Dendritic cell treated with granulocyte-macrophage colony-stimulating factor and Interleukin-4, amounts not matched to agents 40 ng/mL and 50 ng/mL, for 4 days (primary cell): ENCODE data around the gene NUDC.

ENCODE experiments used
- H3K27ac Mint-ChIP-seq: one replicate; pipeline ENCODE4 v1.8.0; 2022; ENCODE audit warnings: mild to moderate bottlenecking, mixed read lengths
- H3K27me3 Mint-ChIP-seq: one replicate; pipeline ENCODE4 v1.8.0; 2022; ENCODE audit warnings: mild to moderate bottlenecking, mixed read lengths
- H3K36me3 Mint-ChIP-seq: one replicate; pipeline ENCODE4 v1.8.0; 2022; ENCODE audit warnings: low read depth, mixed read lengths
- H3K4me1 Mint-ChIP-seq: one replicate; pipeline ENCODE4 v1.8.0; 2022; ENCODE audit warnings: low read depth, mixed read lengths
- H3K4me3 Mint-ChIP-seq: one replicate; pipeline ENCODE4 v1.8.0; 2022; ENCODE audit warnings: mild to moderate bottlenecking, moderate library complexity, mixed read lengths
- H3K9me3 Mint-ChIP-seq: one replicate; pipeline ENCODE4 v1.8.0; 2022; ENCODE audit warnings: mixed read lengths
- intact Hi-C: fragments of 100-400 bp; cut with micrococcal nuclease; formaldehyde crosslinking; loops from one replicate; pipeline ENCODE4 v1.15.0; 2022

NUDC gene

GRCh38 chr1:26900001-26900814 lies 21.3 kb upstream of the NUDC start, which contains the start of gene GPATCH3:
Gene GPATCH3, minus strand, starts transcription at chr1:26900467. Its CDS starts 25 bp downstream, at chr1:26900442.
- Mint-ChIP-seq H3K27me3 (peaks cover 3% of the 10 kb centered on the region), H3K4me3 (peak within 1 kb of the TSS; percentile 87), H3K9me3 (no peaks in the 10 kb centered on the region), H3K27ac (peak within 1 kb of the TSS; percentile 91), H3K4me1 (peaks cover 30% of the 10 kb centered on the region), H3K36me3 (peaks cover 49% of the 10 kb centered on the region)
- intact Hi-C loops, result loop anchor here (1.0 kb wide), 1 partner anchor 21 kb away; the partner anchor contains the start of gene NUDC

- Mint-ChIP-seq H3K4me3 (peak overlapping the region; percentile 87), H3K27ac (peak overlapping the region; percentile 91), H3K4me1 (peaks cover 30% of the 10 kb centered on the region), H3K9me3 (no peaks in the 10 kb centered on the region), H3K36me3 (peaks cover 42% of the 10 kb centered on the region), H3K27me3 (peaks cover 3% of the 10 kb centered on the region)
- intact Hi-C loops, result loop anchor here (1.0 kb wide), 1 partner anchor 20 kb away; the partner anchor contains the start of gene NUDC
These were observed 20.6 kb upstream of the NUDC start for GRCh38 chr1:26900815-26901511.

- Mint-ChIP-seq H3K27ac (no peak overlapping the region), H3K9me3 (no peaks in the 10 kb centered on the region), H3K4me1 (peaks cover 2% of the 10 kb centered on the region), H3K36me3 (no peaks in the 10 kb centered on the region), H3K27me3 (peaks cover 2% of the 10 kb centered on the region), H3K4me3 (no peak overlapping the region)
- intact Hi-C loops, result no loop called here
These were observed 14.2 kb upstream of the NUDC start for GRCh38 chr1:26907071-26907917.

- no peak overlapping the region for H3K27ac Mint-ChIP-seq
- H3K9me3 Mint-ChIP-seq, result no peaks in the 10 kb centered on the region
- no peaks in the 10 kb centered on the region for H3K36me3 Mint-ChIP-seq
- H3K27me3 Mint-ChIP-seq, result peaks cover 2% of the 10 kb centered on the region
- intact Hi-C loops, result no loop called here
- no peak overlapping the region for H3K4me3 Mint-ChIP-seq
- H3K4me1 Mint-ChIP-seq, result no peaks in the 10 kb centered on the region
These were observed 11.6 kb upstream of the NUDC start for GRCh38 chr1:26909951-26910342.

GRCh38 chr1:26910343-26911160 lies 11.0 kb upstream of the NUDC start:
- intact Hi-C loops, result no loop called here
- H3K4me1 Mint-ChIP-seq, result no peaks in the 10 kb centered on the region
- peaks cover 2% of the 10 kb centered on the region for H3K27me3 Mint-ChIP-seq
- H3K4me3 Mint-ChIP-seq, result no peak overlapping the region
- no peaks in the 10 kb centered on the region for H3K36me3 Mint-ChIP-seq
- H3K9me3 Mint-ChIP-seq, result no peaks in the 10 kb centered on the region
- no peak overlapping the region for H3K27ac Mint-ChIP-seq

- Mint-ChIP-seq H3K4me1 (no peaks in the 10 kb centered on the region), H3K27me3 (peaks cover 2% of the 10 kb centered on the region), H3K4me3 (no peak overlapping the region), H3K9me3 (no peaks in the 10 kb centered on the region), H3K27ac (no peak overlapping the region), H3K36me3 (no peaks in the 10 kb centered on the region)
- intact Hi-C loops, result no loop called here
These were observed 10.0 kb upstream of the NUDC start for GRCh38 chr1:26911399-26912146.

- no peaks in the 10 kb centered on the region for H3K36me3 Mint-ChIP-seq
- no peaks in the 10 kb centered on the region for H3K27me3 Mint-ChIP-seq
- H3K27ac Mint-ChIP-seq, result no peak overlapping the region
- no peaks in the 10 kb centered on the region for H3K4me1 Mint-ChIP-seq
- no peaks in the 10 kb centered on the region for H3K9me3 Mint-ChIP-seq
- no peak overlapping the region for H3K4me3 Mint-ChIP-seq
- intact Hi-C loops, result no loop called here
These were observed 9.4 kb upstream of the NUDC start for GRCh38 chr1:26912147-26912490.

- Mint-ChIP-seq H3K36me3 (no peaks in the 10 kb centered on the region), H3K4me3 (no peak overlapping the region), H3K27me3 (no peaks in the 10 kb centered on the region), H3K27ac (no peak overlapping the region), H3K4me1 (no peaks in the 10 kb centered on the region), H3K9me3 (no peaks in the 10 kb centered on the region)
- intact Hi-C loops, result no loop called here
These were observed 8.2 kb upstream of the NUDC start for GRCh38 chr1:26913389-26913753.

- H3K36me3 Mint-ChIP-seq, result no peaks in the 10 kb centered on the region
- no peaks in the 10 kb centered on the region for H3K4me1 Mint-ChIP-seq
- H3K27me3 Mint-ChIP-seq, result no peaks in the 10 kb centered on the region
- H3K9me3 Mint-ChIP-seq, result no peaks in the 10 kb centered on the region
- intact Hi-C loops, result no loop called here
- no peak within 1 kb of the TSS for H3K27ac Mint-ChIP-seq
- no peak within 1 kb of the TSS for H3K4me3 Mint-ChIP-seq
These were observed 7.6 kb upstream of the NUDC start, which contains the start of gene NR0B2 for GRCh38 chr1:26913754-26914619. Gene NR0B2, minus strand, starts transcription at chr1:26913975. Its CDS starts 35 bp downstream, at chr1:26913940.

- H3K4me3 Mint-ChIP-seq, result no peak overlapping the region
- H3K27me3 Mint-ChIP-seq, result no peaks in the 10 kb centered on the region
- H3K36me3 Mint-ChIP-seq, result no peaks in the 10 kb centered on the region
- no peaks in the 10 kb centered on the region for H3K9me3 Mint-ChIP-seq
- H3K4me1 Mint-ChIP-seq, result peaks cover under 1% of the 10 kb centered on the region
- H3K27ac Mint-ChIP-seq, result no peak overlapping the region
- intact Hi-C loops, result no loop called here
These were observed 6.2 kb upstream of the NUDC start for GRCh38 chr1:26915204-26915842.

GRCh38 chr1:26921126-26921539 lies 410 bp upstream of the NUDC start:
- peak overlapping the region; percentile 81 for H3K4me3 Mint-ChIP-seq
- peaks cover 26% of the 10 kb centered on the region for H3K4me1 Mint-ChIP-seq
- H3K36me3 Mint-ChIP-seq, result peaks cover 40% of the 10 kb centered on the region
- H3K9me3 Mint-ChIP-seq, result no peaks in the 10 kb centered on the region
- H3K27me3 Mint-ChIP-seq, result no peaks in the 10 kb centered on the region
- peak overlapping the region; percentile 80 for H3K27ac Mint-ChIP-seq
- intact Hi-C loops, result loop anchor here (1.0 kb wide), 1 partner anchor 21 kb away; the partner anchor contains the start of gene GPATCH3

GRCh38 chr1:26922431-26922729 lies 837 bp downstream of the NUDC start:
- no peaks in the 10 kb centered on the region for H3K27me3 Mint-ChIP-seq
- H3K36me3 Mint-ChIP-seq, result peaks cover 53% of the 10 kb centered on the region
- intact Hi-C loops, result no loop called here
- no peaks in the 10 kb centered on the region for H3K9me3 Mint-ChIP-seq
- H3K27ac Mint-ChIP-seq, result peak overlapping the region; percentile 80
- H3K4me1 Mint-ChIP-seq, result peaks cover 26% of the 10 kb centered on the region
- peak overlapping the region; percentile 81 for H3K4me3 Mint-ChIP-seq
